GM10266 (cell line): ENCODE results near the gene BET1L.

ENCODE experiments used
- DNase-seq: peaks from one replicate; pipeline ENCODE4 v3.0.0; 2012; ENCODE audit errors: extremely low spot score
- TF ChIP-seq, protein P1 (sequence below): IDR thresholded peaks from 2 replicates; pipeline ENCODE4 v1.5.1; 2012; ENCODE audit warnings: mild to moderate bottlenecking, low read depth; ENCODE audit not compliant: control insufficient read depth, insufficient read depth; ENCODE audit errors: missing control alignments

Gene BET1L

DNA sequence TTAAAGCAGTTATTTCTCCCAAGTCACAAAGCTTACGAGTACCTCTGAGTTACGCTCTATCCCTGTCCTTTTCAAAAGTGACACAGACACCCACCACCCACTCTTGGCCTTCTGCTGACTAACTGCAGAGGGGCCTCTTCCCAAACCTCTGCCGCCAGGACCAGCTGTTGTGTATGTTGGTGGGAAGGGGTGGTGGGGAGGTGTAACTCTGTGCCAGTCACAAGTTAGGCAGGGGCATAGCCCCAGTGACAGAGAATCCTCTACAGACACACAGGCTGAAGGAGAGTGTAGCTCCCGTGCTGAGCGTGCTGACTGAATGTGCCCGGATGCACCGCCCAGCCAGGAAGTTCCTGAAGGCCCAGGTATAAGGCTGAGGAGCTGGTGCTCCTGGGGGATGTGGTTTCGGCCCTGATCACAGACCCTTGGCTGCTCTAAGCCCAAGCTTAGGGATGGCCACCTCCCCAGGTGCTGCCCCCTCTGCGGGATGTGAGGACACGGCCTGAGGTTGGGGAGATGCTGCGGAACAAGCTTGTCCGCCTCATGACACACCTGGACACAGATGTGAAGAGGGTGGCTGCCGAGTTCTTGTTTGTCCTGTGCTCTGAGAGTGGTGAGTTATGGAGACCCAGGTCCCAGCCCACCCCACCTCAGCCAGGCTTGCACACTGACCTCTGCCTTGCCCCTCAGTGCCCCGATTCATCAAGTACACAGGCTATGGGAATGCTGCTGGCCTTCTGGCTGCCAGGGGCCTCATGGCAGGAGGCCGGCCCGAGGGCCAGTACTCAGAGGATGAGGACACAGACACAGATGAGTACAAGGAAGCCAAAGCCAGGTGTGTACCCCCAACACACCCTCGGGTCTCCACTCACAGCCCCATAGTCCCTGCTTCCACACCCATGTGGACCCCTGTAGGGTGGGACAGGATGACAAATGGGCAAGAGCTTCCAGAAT, 5.2 kb upstream of the BET1L start:
- TF ChIP-seq, protein P1, sequence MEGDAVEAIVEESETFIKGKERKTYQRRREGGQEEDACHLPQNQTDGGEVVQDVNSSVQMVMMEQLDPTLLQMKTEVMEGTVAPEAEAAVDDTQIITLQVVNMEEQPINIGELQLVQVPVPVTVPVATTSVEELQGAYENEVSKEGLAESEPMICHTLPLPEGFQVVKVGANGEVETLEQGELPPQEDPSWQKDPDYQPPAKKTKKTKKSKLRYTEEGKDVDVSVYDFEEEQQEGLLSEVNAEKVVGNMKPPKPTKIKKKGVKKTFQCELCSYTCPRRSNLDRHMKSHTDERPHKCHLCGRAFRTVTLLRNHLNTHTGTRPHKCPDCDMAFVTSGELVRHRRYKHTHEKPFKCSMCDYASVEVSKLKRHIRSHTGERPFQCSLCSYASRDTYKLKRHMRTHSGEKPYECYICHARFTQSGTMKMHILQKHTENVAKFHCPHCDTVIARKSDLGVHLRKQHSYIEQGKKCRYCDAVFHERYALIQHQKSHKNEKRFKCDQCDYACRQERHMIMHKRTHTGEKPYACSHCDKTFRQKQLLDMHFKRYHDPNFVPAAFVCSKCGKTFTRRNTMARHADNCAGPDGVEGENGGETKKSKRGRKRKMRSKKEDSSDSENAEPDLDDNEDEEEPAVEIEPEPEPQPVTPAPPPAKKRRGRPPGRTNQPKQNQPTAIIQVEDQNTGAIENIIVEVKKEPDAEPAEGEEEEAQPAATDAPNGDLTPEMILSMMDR: no peak
- no peak for DNase-seq

DNA sequence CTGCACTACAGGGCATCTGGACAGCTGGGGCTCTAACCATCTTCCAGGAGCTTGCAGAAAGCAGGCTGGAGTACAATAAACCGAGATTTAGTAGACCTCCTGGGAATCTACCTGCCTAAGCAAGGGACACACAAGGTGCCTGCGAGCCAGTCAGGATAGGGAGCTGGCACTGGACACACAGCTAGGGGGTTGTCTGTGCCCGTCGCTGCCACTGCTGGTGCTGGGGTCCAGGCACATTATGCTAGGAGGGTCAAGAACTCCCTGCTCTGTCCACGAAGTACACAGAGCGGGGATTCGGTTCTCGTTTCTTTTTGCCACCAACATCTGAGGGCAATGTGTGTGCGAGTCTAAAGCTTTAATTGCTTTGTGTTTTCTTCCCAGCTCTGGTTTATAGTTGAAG, 4.5 kb upstream of the BET1L start:
- TF ChIP-seq, protein P1: no peak
- no peak for DNase-seq

DNA sequence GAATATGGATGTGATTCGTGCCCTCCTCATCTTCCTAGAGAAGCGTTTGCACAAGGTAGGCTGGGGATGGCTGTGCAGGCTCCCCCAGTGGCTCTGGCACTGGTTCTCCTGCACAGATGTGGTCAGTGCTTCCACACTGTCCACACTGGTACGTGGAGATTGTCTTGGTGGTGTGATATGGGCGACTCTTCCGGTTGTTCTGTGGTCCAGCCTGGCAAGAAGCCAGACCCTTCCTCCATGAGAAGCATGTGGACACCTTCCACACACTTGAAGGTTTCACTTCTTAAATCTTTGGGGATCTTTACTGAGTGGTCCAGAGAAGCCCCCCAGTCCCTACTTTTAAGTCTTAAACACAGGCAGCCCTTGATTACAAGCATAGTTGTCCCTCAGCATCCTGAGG, 4.1 kb upstream of the BET1L start:
- TF ChIP-seq, protein P1: no peak

GRCh38 chr11:210803-211180, 3.6 kb upstream of the BET1L start:
- TF ChIP-seq, protein P1: no peak

More for the DNA sequence above, 4.1 kb upstream of the BET1L start:
- no peak for DNase-seq

DNA sequence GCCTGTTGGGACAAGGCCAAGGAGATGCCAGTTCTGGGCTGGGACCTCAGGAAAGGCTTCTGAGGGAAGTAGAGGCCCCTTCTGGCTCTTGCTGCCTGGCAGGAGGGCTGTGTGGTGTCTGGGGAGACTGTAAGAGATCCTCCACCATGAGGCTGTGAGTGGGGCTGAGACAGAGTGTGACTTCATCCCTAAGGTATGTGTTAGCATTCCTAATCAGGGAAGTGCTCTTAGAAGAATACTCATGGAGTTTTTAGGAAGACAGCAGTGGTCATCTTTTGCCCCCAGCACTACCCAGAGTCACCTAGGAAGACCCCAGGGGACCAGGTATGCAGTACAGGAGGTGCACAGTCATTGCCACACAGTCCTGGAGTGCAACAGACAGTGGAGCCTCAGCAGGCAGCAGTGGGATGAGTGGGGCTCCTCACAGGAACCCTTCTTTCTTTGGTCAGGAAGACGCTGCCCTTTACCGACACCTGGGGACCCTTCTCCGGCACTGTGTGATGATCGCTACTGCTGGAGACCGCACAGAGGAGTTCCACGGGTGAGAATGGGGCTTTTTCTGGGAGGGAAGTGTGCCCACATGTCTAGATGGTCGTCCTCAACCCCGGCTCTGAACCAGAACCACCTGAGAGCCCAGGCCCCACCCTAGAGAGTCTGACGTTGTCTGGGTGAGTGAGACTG, 3.1 kb upstream of the BET1L start:
- TF ChIP-seq, protein P1: no peak
- no peak for DNase-seq

More at GRCh38 chr11:210803-211180, 3.6 kb upstream of the BET1L start:
- no peak for DNase-seq

DNA sequence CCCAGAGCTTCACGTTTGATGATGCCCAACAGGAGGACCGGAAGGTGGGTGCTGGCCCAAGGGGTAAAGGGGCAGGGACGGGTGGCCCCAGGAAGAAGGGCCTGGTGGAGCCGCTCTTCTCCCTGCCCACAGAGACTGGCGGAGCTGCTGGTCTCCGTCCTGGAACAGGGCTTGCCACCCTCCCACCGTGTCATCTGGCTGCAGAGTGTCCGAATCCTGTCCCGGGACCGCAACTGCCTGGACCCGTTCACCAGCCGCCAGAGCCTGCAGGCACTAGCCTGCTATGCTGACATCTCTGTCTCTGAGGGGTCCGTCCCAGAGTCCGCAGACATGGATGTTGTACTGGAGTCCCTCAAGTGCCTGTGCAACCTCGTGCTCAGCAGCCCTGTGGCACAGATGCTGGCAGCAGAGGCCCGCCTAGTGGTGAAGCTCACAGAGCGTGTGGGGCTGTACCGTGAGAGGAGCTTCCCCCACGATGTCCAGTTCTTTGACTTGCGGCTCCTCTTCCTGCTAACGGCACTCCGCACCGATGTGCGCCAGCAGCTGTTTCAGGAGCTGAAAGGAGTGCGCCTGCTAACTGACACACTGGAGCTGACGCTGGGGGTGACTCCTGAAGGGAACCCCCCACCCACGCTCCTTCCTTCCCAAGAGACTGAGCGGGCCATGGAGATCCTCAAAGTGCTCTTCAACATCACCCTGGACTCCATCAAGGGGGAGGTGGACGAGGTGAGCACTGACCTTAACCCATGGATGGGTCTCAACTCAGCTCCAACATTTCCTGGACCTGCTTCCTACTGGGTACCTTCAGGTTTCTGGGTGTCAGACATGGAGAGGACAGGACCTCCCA, 2.3 kb upstream of the BET1L start:
- TF ChIP-seq, protein P1: no peak
- no peak for DNase-seq
